Spleen (tissue), 7 donors: ENCODE data around the gene ZNF474.

Experiments used
- CTCF ChIP-seq, 11 experiments: fragments of 200-600 bp in 7 of 11; fragments of 450-650 bp in 4 of 11; sonication (generic) in 4 of 11; IDR thresholded peaks in 8 of 11; conservative IDR thresholded peaks in 3 of 11; 1 replicate in 7 of 11; 2 replicates in 4 of 11; pipeline versions ENCODE4 v1.4.0 to v1.8.0; 2016 to 2021; ENCODE audit warnings: antibody characterized with exemption in 11 of 11, inconsistent platforms in 4 of 11, mild to moderate bottlenecking in 1 of 11
- POLR2A ChIP-seq, 3 donors: fragments of 450-650 bp; IDR thresholded peaks; one replicate each; pipeline ENCODE4 v1.5.1; 2017; ENCODE audit warnings: antibody characterized with exemption in 3 of 3, mild to moderate bottlenecking in 1 of 3
- donor health status: DM: no; HTN: no; CAD: no; lungs with moderate emphysema.
- donor health status: DM: no; HTN: no; CAD: no.
- donor health status: DM: no; HTN: no; CAD: no.

GRCh38 chr5:122105909-122106308 lies 23.4 kb upstream of the ZNF474 start:
- TF ChIP-seq CTCF (IDR thresholded peaks at IDR 0.05 in 8 of 11, conservative IDR thresholded peaks at IDR 0.05 in 3 of 11), result no peak
- TF ChIP-seq POLR2A (IDR thresholded peaks at IDR 0.05), result no peak
